Uterus (tissue), 4 donors: ENCODE measurements around the gene CAPNS1. TPM values are rescaled to one million over a fixed set of nuclear protein-coding genes. Genes with fewer than 3 reads are reported as not detected.

Experiments
- DNase-seq, 2 donors: peaks; one replicate each; pipeline ENCODE4 v3.0.0-alpha.2; 2019 to 2020
- H3K27ac ChIP-seq, 2 donors: fragments of 200-600 bp; sonication (generic); 1 replicate in 1 of 2; 2 replicates in 1 of 2; pipeline ENCODE4 v1.5.1; 2016 to 2018
- H3K27me3 ChIP-seq, 2 donors: fragments of 200-600 bp; sonication (generic); one replicate each; pipeline ENCODE4 v1.5.1; 2018 to 2019; ENCODE audit warnings: control low read depth in 1 of 2
- H3K36me3 ChIP-seq, 2 donors: fragments of 200-600 bp; sonication (generic); one replicate each; pipeline ENCODE4 v1.5.1; 2019; ENCODE audit warnings: control low read depth in 1 of 2
- H3K4me1 ChIP-seq, 2 donors: fragments of 200-600 bp; sonication (generic); one replicate each; pipeline ENCODE4 v1.5.1; 2018 to 2019; ENCODE audit warnings: control low read depth in 1 of 2
- H3K4me3 ChIP-seq, 2 donors: fragments of 200-600 bp; sonication (generic); 1 replicate in 1 of 2; 2 replicates in 1 of 2; pipeline ENCODE4 v1.5.1; 2018 to 2019; ENCODE audit warnings: mild to moderate bottlenecking in 1 of 2
- H3K9me3 ChIP-seq, 2 donors: fragments of 200-600 bp; sonication (generic); one replicate each; pipeline ENCODE4 v1.5.1; 2019; ENCODE audit warnings: control low read depth in 1 of 2
- CTCF ChIP-seq, 4 experiments: fragments of 200-600 bp in 2 of 4; fragments of 450-650 bp in 2 of 4; sonication (generic) in 2 of 4; IDR thresholded peaks; one replicate each; pipeline ENCODE4 v1.5.1; 2016 to 2019; ENCODE audit warnings: antibody characterized with exemption in 4 of 4, mild to moderate bottlenecking in 2 of 4, moderate library complexity in 1 of 4
- POLR2A ChIP-seq, 2 donors: fragments of 450-650 bp; IDR thresholded peaks; one replicate each; pipeline ENCODE4 v1.6.1; 2016; ENCODE audit warnings: antibody characterized with exemption in 2 of 2, mild to moderate bottlenecking in 1 of 2, moderate library complexity in 1 of 2
- intact Hi-C: fragments of 100-400 bp; cut with DNase I; formaldehyde crosslinking; loops from one replicate; pipeline ENCODE4 v1.15.1; 2023; ENCODE audit warnings: low total_unique reads
- total RNA-seq, 4 donors: library from RNA; depleted of rRNA in 3 of 4; stranded (reverse); fragments of >200 nt in 3 of 4; gene quantifications; one replicate each; pipeline versions ENCODE4 v1.1.0 to v1.2.4, GENCODE V29; 2014 to 2023
- donor health status: DM: yes; HTN: yes; CAD: no.

Gene CAPNS1
- total RNA-seq, 4 donors from 2014 or later = 134 to 511 (median 179) TPM

DNA sequence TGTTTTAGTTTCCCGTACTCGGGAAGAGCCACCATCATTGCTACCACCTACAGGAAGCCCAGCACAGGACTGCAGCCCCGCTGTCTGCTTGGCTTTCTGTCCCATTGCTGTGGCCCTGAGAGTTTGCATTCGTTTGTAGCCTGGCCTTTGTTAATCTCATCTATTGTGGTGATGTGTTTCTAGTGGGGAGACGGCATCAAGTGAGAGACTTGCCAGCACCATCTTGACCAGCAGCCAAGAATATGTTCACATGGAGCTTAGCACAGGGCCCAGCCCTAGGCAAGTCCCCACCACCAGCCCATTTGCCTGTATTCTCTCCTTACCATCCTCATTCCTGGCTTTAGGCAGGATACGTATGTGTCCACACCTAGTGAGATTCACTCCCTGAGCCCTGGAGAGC, 46.2 kb upstream of the CAPNS1 start:
- TF ChIP-seq CTCF (IDR thresholded peaks at IDR 0.05) = no peak
- TF ChIP-seq POLR2A (IDR thresholded peaks at IDR 0.05) = no peak

GRCh38 chr19:36097036-36097435, 42.8 kb upstream of the CAPNS1 start:
- H3K27ac ChIP-seq = no peak overlapping the region
- DNase-seq = no peak
- intact Hi-C loops = no loop called here

More for the DNA sequence above, 46.2 kb upstream of the CAPNS1 start:
- no peaks in the 10 kb centered on the region for H3K36me3 ChIP-seq
- DNase-seq = no peak
- intact Hi-C loops = no loop called here
- H3K4me1 ChIP-seq = no peaks in the 10 kb centered on the region
- no peaks in the 10 kb centered on the region for H3K27me3 ChIP-seq
- H3K9me3 ChIP-seq = no peaks in the 10 kb centered on the region
- no peak overlapping the region for H3K4me3 ChIP-seq
- H3K27ac ChIP-seq = no peak overlapping the region

GRCh38 chr19:36099166-36099785, 40.6 kb upstream of the CAPNS1 start:
- no peak overlapping the region for H3K4me3 ChIP-seq
- H3K4me1 ChIP-seq = no peaks in the 10 kb centered on the region
- H3K9me3 ChIP-seq = no peaks in the 10 kb centered on the region
- intact Hi-C loops = no loop called here
- H3K36me3 ChIP-seq = no peaks in the 10 kb centered on the region
- no peak for DNase-seq
- no peaks in the 10 kb centered on the region for H3K27me3 ChIP-seq
- no peak for TF ChIP-seq CTCF (IDR thresholded peaks at IDR 0.05)
- TF ChIP-seq POLR2A (IDR thresholded peaks at IDR 0.05) = no peak
- no peak overlapping the region for H3K27ac ChIP-seq

More at GRCh38 chr19:36097036-36097435, 42.8 kb upstream of the CAPNS1 start:
- Histone ChIP-seq H3K4me1 (no peaks in the 10 kb centered on the region), H3K36me3 (no peaks in the 10 kb centered on the region), H3K4me3 (no peak overlapping the region), H3K9me3 (no peaks in the 10 kb centered on the region), H3K27me3 (no peaks in the 10 kb centered on the region)
- TF ChIP-seq CTCF (IDR thresholded peaks at IDR 0.05) (no peak), POLR2A (IDR thresholded peaks at IDR 0.05) (no peak)

GRCh38 chr19:36100476-36100875, 39.4 kb upstream of the CAPNS1 start:
- H3K4me1 ChIP-seq = no peaks in the 10 kb centered on the region
- no peak overlapping the region for H3K4me3 ChIP-seq
- DNase-seq = no peak
- TF ChIP-seq CTCF (IDR thresholded peaks at IDR 0.05) (no peak), POLR2A (IDR thresholded peaks at IDR 0.05) (no peak)
- H3K9me3 ChIP-seq = no peaks in the 10 kb centered on the region
- intact Hi-C loops = no loop called here
- no peaks in the 10 kb centered on the region for H3K27me3 ChIP-seq
- no peak overlapping the region for H3K27ac ChIP-seq
- no peaks in the 10 kb centered on the region for H3K36me3 ChIP-seq

DNA sequence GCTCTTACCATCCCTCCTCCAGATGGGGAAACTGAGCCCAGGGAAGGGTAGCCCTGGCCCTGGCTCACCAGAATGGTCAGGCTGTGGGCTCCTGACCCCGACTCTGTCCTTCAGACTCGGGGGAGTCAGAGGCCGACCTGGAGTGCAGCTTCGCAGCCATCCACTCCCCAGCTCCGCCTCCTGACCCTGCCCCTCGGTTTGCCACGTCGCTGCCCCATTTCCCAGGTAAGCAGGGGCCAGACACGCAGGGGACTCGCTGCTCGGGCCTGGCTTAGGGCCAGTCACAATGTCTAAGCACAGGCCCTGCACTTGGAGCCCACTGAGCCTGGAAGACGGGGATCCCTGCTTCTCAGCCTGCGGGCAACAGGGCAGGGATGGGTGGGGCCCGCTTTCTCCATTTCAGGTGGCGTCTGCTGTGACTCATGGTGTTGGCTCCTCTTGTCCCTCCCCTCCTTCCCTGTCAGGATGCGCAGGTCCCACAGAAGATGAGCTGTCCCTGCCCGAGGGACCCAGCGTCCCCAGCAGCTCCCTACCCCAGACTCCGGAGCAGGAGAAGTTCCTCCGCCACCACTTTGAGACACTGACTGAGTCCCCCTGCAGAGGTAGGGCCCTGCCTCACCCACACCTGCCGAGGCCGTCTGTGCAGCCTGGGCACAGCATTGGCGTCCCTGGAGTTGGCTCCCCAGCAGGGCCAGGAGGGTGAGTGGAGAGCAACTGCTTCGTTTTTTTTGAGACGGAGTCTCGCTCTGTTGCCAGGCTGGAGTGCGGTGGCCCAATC, 38.1 kb upstream of the CAPNS1 start:
- no peak for DNase-seq
- Histone ChIP-seq H3K4me1 (no peaks in the 10 kb centered on the region), H3K36me3 (no peaks in the 10 kb centered on the region), H3K27ac (no peak overlapping the region), H3K4me3 (no peak overlapping the region), H3K27me3 (no peaks in the 10 kb centered on the region), H3K9me3 (no peaks in the 10 kb centered on the region)
- intact Hi-C loops = no loop called here
- TF ChIP-seq POLR2A (IDR thresholded peaks at IDR 0.05) (no peak), CTCF (IDR thresholded peaks at IDR 0.05) (no peak)
